Measurements from ENCODE around the gene DIRAS1.
A peak's percentile ranks its signal among the peaks of the same experiment; 100 is the strongest.
"Not testable (repeated sequence)": the region's sequence is repeated elsewhere in the genome, so short reads cannot be mapped to it uniquely, and the experiment has no call there.

Gene DIRAS1

GRCh38 chr19:2703691-2704216 lies 17.4 kb downstream of the DIRAS1 start:
- DNase-seq, result no peak

DNA sequence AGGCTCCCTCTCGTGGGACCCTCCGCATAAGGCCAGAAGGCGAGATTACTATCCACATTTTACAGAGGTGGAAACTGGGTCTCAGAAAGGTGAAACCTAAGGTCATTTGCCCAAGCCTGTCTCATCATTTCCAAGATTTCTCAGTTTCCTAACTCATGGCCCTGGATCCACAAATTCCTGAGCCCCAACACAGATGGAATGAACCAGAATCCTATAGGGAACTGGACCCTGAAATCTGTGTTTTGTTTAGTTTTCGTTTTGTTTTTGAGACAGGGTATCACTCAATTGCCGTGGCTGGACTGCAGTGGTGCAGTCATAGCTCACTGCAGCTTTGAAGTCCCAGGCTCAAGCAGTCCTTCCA lies 18.1 kb downstream of the DIRAS1 start:
- DNase-seq, result no peak

DNA sequence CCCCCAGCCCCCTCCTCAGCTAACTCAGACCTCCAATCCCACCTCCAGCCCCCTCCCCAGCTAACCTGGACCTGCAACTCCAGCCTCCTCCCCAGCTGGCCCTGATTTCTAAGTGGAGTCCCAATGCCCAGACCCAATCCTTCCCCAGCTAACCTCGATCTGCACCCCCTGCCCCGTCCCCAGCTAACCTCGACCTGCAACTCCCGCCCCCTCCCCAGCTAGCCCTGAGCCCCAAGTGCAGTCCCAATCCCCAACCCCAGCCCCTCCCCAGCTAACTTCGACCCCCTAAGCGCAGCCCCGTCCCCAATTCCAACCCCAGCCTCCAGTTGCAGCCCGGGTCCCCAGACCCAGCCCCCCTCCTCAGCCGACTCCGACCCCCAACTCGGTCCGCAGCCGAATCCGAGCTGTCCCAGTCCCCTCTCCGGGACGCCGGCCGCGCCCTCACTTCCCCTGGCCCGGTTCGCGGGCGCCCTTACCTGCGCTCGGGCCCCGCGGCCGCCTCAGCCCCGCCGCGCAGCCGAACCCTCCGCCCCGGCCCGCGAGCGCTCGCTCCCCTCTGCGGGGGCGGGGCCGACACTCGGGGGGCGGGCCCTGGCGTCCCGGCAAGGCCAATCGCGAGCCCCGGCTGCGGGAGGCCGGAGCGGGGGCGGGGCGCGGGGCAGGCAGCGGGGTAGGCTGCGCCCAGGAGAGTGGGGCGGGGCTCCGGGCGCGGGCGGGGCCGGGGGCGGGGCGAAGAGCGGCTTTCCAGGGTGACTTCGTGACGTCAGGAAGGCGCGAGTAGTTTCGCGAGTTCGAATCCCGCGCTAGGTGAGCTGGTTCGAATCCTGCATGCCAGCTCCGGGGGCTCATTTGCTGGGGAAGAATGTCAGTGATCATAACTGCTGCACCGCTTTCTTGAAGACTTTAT lies 18.7 kb downstream of the DIRAS1 start, which contains the start of gene GNG7:
Gene GNG7, minus strand, starts transcription at position 525 of the 907 bp plus-strand sequence. CDS start 182,006 bp downstream, outside the sequence.
- DNase-seq, result peak; percentile 29

DNA sequence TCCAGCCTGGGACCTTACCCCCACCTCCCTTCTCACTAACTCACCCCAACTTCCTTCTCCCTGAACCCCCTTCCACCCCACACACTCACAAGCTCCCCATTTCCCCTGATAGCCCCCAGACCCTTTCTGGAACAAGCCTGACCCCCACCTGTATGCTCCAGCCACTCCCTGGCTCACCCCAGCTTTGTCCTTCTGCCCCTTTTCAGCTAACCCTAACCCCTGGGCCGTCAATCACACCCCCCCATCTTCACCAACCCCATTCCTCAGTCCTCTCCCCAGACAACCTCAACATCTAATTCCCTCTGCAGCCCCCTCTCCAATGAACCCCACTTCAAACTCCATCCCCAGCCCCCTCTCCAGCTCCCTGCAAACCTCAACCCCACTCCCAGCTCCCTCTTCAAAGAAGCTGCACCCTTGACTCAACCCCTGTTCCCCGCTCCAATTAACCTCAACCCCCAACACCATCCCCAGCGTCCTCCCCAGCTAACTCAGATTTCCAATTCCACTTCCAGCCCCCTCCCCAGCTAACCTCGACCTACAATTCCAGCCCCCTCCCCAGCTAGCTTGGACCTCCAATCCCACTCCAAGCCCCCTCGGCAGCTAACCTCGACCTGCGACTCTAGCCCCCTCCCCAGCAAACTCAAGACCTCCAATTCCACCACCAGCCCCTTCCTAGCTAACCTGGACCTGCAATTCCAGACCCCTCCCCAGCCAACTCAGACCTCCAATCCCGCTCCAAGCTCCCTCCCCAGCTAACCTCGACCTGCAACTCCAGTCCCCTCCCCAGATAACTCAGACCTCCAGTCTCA lies 19.6 kb downstream of the DIRAS1 start:
- DNase-seq, result no peak

- no peak for DNase-seq
Measured at GRCh38 chr19:2700660-2701360, 20.4 kb downstream of the DIRAS1 start.

DNA sequence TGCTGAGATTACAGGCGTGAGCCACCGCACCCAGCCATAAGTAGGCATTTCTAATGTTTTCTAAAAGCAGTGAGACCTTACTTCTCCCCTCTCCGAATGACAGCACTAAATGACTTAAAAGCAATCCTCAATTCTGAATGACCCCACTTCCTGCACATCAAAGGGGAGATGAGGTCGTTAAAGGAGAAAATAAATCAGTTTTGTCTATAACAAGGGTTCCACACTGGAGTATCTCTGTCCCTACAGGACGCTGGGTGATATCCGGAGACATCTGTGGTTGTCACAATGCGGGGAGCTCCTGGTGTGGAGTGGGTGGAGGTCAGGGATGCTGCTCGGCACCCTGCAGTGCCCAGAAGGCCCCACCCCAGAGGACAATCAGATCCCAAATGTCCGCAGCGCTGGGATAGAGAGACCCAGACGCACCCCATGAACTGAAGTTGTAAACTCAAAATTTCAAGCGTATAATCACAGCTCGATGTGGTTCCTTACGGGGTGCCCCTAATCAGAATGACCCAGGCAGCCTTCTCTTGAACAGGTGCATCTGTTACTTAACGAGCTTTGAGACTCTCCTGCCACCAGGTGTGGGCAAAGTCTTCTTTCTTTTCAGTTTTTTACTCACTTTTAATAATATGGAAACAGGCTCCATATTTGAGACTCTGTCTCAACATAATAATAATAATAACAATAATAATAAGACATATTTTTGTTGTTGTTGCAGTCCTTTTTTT lies 21.6 kb downstream of the DIRAS1 start:
- no peak for DNase-seq

- no peak for DNase-seq
Measured at GRCh38 chr19:2694196-2694595, 27.0 kb downstream of the DIRAS1 start.

- no peak for DNase-seq
Measured at GRCh38 chr19:2693492-2694160, 27.5 kb downstream of the DIRAS1 start.

DNA sequence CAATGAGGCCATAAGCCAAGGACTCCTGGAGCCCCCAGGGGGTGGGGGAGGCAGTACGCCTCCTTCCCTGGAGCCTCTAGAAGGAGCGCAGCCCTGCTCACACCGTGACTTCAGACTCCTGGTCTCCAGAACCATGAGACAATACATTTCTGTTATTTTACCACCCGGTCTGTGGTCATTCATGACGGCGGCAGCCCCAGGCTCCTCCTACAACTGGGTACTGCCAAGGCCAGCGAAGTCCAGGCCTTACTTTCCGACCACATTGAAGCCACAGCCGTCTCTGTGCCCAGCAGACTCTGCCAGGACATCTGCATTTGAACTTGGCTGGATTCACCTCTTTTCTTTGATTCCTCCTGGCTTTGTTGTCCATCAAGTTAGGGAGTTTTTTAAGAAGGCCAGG lies 29.2 kb downstream of the DIRAS1 start:
- DNase-seq, result no peak

- no peak for DNase-seq
Measured at GRCh38 chr19:2690856-2691255, 30.3 kb downstream of the DIRAS1 start.

- DNase-seq, result no peak
Measured at GRCh38 chr19:2686360-2686759, 34.8 kb downstream of the DIRAS1 start.

DNA sequence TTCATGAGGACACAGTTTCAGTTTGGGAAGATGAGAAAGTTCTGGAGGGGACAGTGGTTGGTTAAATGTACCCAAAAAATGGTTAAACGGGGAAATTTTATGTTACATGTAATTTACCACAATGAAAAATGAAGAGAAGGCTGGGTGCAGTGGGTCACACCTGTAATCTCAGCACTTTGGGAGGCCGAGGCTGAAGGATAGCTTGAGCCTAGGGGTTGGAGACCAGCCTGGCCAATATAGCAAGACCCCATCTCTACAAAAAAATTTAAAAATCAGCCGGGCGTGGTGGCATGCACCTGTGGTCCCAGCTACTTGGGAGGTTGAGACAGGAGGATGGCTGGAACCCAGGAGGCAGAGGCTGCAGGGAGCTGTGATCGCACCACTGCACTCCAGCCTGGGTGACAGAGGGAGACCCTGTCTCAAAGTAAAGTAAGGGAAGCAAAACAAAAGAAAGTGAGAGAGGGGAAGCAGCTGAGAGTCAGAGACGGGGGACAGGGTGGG lies 35.9 kb downstream of the DIRAS1 start:
- no peak for DNase-seq

- no peak for DNase-seq
Measured at GRCh38 chr19:2683430-2684003, 37.7 kb downstream of the DIRAS1 start.

- no peak for DNase-seq
Measured at GRCh38 chr19:2680808-2681207, 40.4 kb downstream of the DIRAS1 start.

GRCh38 chr19:2679439-2679838 lies 41.7 kb downstream of the DIRAS1 start:
- DNase-seq, result no peak

DNA sequence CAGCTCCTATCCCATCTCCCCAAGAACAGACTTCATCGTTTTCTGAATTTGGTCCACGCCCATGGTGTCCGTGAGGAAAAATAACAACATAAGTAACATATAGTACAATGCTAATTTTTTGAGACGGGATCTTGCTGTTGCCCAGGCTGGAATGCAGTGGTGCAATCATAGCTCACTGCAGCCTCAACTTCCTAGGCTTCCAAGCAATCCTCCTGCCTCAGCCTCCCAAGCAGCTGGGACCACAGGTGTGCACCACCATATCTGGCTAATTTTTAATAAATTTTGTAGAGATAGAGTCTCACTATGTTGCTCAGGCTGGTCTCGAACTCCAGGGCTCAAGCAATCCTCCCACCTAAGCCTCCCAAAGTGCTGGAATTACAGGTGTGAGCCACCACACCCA lies 42.2 kb downstream of the DIRAS1 start:
- DNase-seq, result not testable (repeated sequence)

- no peak for DNase-seq
Measured at GRCh38 chr19:2678044-2678671, 43.0 kb downstream of the DIRAS1 start.

GRCh38 chr19:2676823-2677222 lies 44.3 kb downstream of the DIRAS1 start:
- DNase-seq, result no peak

- no peak for DNase-seq
Measured at GRCh38 chr19:2675892-2676291, 45.3 kb downstream of the DIRAS1 start.

DNA sequence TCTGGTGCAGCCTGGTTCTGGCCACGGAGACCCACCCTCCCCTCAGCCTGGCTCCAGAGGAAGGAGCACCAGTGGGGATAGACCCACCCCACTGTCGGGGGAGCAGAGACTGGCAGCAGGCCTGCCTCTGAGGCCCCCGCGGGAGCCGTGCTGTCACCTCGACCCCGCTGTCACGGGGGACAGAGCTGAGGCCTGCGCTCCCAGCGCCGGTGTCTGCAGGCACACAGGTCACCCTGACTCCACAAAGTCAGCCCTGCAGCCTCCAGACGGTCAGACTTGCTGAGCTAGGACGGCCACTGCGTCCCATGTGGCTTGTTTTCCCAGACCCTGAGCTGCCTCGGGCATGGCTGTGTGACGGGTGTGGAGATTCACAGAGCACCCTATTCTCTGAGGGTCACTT lies 51.0 kb downstream of the DIRAS1 start:
- no peak for DNase-seq
